ENCODE data around the gene LMF1.
A peak's percentile ranks its signal among the peaks of the same experiment; 100 is the strongest.

The LMF1 gene

GRCh38 chr16:1002399-1003166, 31.8 kb upstream of the LMF1 start:
- DNase-seq (ENCODE audit: low read depth in 2 of 2), result peak; percentile 46

GRCh38 chr16:1001096-1001495, 30.3 kb upstream of the LMF1 start:
- no peak for DNase-seq (ENCODE audit: low read depth in 2 of 2)

GRCh38 chr16:1000608-1001007, 29.8 kb upstream of the LMF1 start:
- no peak for DNase-seq (ENCODE audit: low read depth in 2 of 2)

GRCh38 chr16:999677-1000076, 28.9 kb upstream of the LMF1 start:
- no peak for DNase-seq (ENCODE audit: low read depth in 2 of 2)

- DNase-seq (ENCODE audit: low read depth in 2 of 2), result no peak
These were observed 27.8 kb upstream of the LMF1 start for GRCh38 chr16:998615-999014.

- DNase-seq (ENCODE audit: low read depth in 2 of 2), result no peak
These were observed 27.4 kb upstream of the LMF1 start for GRCh38 chr16:998211-998610.

GRCh38 chr16:997440-998051, 26.8 kb upstream of the LMF1 start:
- peak in 1 of 2 donors; percentile 46 for DNase-seq (ENCODE audit: low read depth in 2 of 2)

- no peak for DNase-seq (ENCODE audit: low read depth in 2 of 2)
These were observed 25.9 kb upstream of the LMF1 start for GRCh38 chr16:996681-997080.

- DNase-seq (ENCODE audit: low read depth in 2 of 2), result no peak
These were observed 25.0 kb upstream of the LMF1 start for GRCh38 chr16:995783-996182.

- no peak for DNase-seq (ENCODE audit: low read depth in 2 of 2)
These were observed 24.3 kb upstream of the LMF1 start for GRCh38 chr16:995087-995486.

- DNase-seq (ENCODE audit: low read depth in 2 of 2), result no peak
These were observed 22.9 kb upstream of the LMF1 start for GRCh38 chr16:993731-994130.

- no peak for DNase-seq (ENCODE audit: low read depth in 2 of 2)
These were observed 21.0 kb upstream of the LMF1 start for GRCh38 chr16:991773-992172.

GRCh38 chr16:991345-991744, 20.6 kb upstream of the LMF1 start:
- no peak for DNase-seq (ENCODE audit: low read depth in 2 of 2)

GRCh38 chr16:990516-991291, 19.9 kb upstream of the LMF1 start:
- no peak for DNase-seq (ENCODE audit: low read depth in 2 of 2)

- DNase-seq (ENCODE audit: low read depth in 2 of 2), result no peak
These were observed 18.6 kb upstream of the LMF1 start for GRCh38 chr16:989354-989814.

- DNase-seq (ENCODE audit: low read depth in 2 of 2), result no peak
These were observed 17.9 kb upstream of the LMF1 start for GRCh38 chr16:988471-989353.

- DNase-seq (ENCODE audit: low read depth in 2 of 2), result no peak
These were observed 17.1 kb upstream of the LMF1 start for GRCh38 chr16:987906-988305.

GRCh38 chr16:986925-987582, 16.3 kb upstream of the LMF1 start:
- DNase-seq (ENCODE audit: low read depth in 2 of 2), result no peak

GRCh38 chr16:986411-986810, 15.6 kb upstream of the LMF1 start:
- DNase-seq (ENCODE audit: low read depth in 2 of 2), result no peak

GRCh38 chr16:985646-986400, 15.0 kb upstream of the LMF1 start:
- DNase-seq (ENCODE audit: low read depth in 2 of 2), result no peak

Measured in stimulated activated CD8-positive, alpha-beta memory T cell treated with anti-CD3 and anti-CD28 coated beads, Interleukin-7, amount 100 ng/mL, for 1 hour (primary cell).